Muscle layer of duodenum (tissue), 2 donors: ENCODE measurements around the gene DAGLA.
A peak's percentile ranks its signal among the peaks of the same experiment; 100 is the strongest.

Experiments
- H3K27ac ChIP-seq: one replicate; pipeline ENCODE4 v1.7.0; 2013; ENCODE audit warnings: mild to moderate bottlenecking, low read length
- H3K27me3 ChIP-seq: one replicate; pipeline ENCODE4 v1.7.0; 2013; ENCODE audit warnings: low read depth, mild to moderate bottlenecking, control low read depth, low read length
- H3K36me3 ChIP-seq, 2 donors: one replicate each; pipeline ENCODE4 v1.7.0; 2013; ENCODE audit warnings: low read length in 2 of 2, control low read depth in 1 of 2, mild to moderate bottlenecking in 1 of 2; ENCODE audit not compliant: insufficient read depth in 2 of 2, control insufficient read depth in 1 of 2
- H3K4me1 ChIP-seq, 2 donors: one replicate each; pipeline ENCODE4 v1.7.0; 2013; ENCODE audit warnings: low read length in 2 of 2, mild to moderate bottlenecking in 2 of 2, control low read depth in 1 of 2, moderate library complexity in 1 of 2; ENCODE audit not compliant: insufficient read depth in 2 of 2, control insufficient read depth in 1 of 2
- H3K4me3 ChIP-seq, 2 donors: one replicate each; pipeline ENCODE4 v1.7.0; 2013; ENCODE audit warnings: low read length in 2 of 2, low read depth in 1 of 2, mild to moderate bottlenecking in 1 of 2
- H3K9me3 ChIP-seq, 2 donors: one replicate each; pipeline ENCODE4 v1.7.0; 2013; ENCODE audit warnings: low read length in 2 of 2, control low read depth in 1 of 2, mild to moderate bottlenecking in 1 of 2; ENCODE audit not compliant: control insufficient read depth in 1 of 2
- donor health status: healthy.

The DAGLA gene

GRCh38 chr11:61773809-61774208, 93.6 kb downstream of the DAGLA start:
- H3K4me1 ChIP-seq, result peaks cover 0 to 12% of the 10 kb centered on the region in 2 donors
- H3K36me3 ChIP-seq, result no peaks in the 10 kb centered on the region
- no peak overlapping the region for H3K4me3 ChIP-seq
- H3K9me3 ChIP-seq, result no peaks in the 10 kb centered on the region
- no peak overlapping the region for H3K27ac ChIP-seq
- no peaks in the 10 kb centered on the region for H3K27me3 ChIP-seq

GRCh38 chr11:61774411-61774810, 94.2 kb downstream of the DAGLA start:
- H3K36me3 ChIP-seq, result no peaks in the 10 kb centered on the region
- no peak overlapping the region for H3K4me3 ChIP-seq
- H3K27ac ChIP-seq, result no peak overlapping the region
- no peaks in the 10 kb centered on the region for H3K27me3 ChIP-seq
- H3K9me3 ChIP-seq, result no peaks in the 10 kb centered on the region
- peaks cover 0 to 12% of the 10 kb centered on the region in 2 donors for H3K4me1 ChIP-seq

GRCh38 chr11:61775106-61775505, 94.9 kb downstream of the DAGLA start:
- Histone ChIP-seq H3K4me1 (peaks cover 0 to 12% of the 10 kb centered on the region in 2 donors), H3K27me3 (no peaks in the 10 kb centered on the region), H3K27ac (no peak overlapping the region), H3K36me3 (no peaks in the 10 kb centered on the region), H3K9me3 (no peaks in the 10 kb centered on the region), H3K4me3 (no peak overlapping the region)

GRCh38 chr11:61775606-61776554, 95.7 kb downstream of the DAGLA start:
- H3K4me1 ChIP-seq, result peaks cover 0 to 12% of the 10 kb centered on the region in 2 donors

GRCh38 chr11:61776561-61777075, 96.4 kb downstream of the DAGLA start:
- Histone ChIP-seq H3K4me3 (no peak overlapping the region), H3K4me1 (peaks cover 0 to 12% of the 10 kb centered on the region in 2 donors), H3K36me3 (no peaks in the 10 kb centered on the region), H3K27me3 (no peaks in the 10 kb centered on the region), H3K27ac (no peak overlapping the region), H3K9me3 (no peaks in the 10 kb centered on the region)

More at GRCh38 chr11:61775606-61776554, 95.7 kb downstream of the DAGLA start:
- H3K36me3 ChIP-seq, result no peaks in the 10 kb centered on the region
- H3K4me3 ChIP-seq, result no peak overlapping the region
- no peaks in the 10 kb centered on the region for H3K9me3 ChIP-seq
- no peaks in the 10 kb centered on the region for H3K27me3 ChIP-seq
- H3K27ac ChIP-seq, result no peak overlapping the region

- H3K4me3 ChIP-seq, result peak overlapping the region in 1 of 2 donors; percentile 38
- H3K27ac ChIP-seq, result no peak overlapping the region
Measured at GRCh38 chr11:61777234-61778090, 97.3 kb downstream of the DAGLA start.

GRCh38 chr11:61778357-61778886, 98.2 kb downstream of the DAGLA start:
- Histone ChIP-seq H3K27me3 (no peaks in the 10 kb centered on the region), H3K4me1 (peaks cover 0 to 12% of the 10 kb centered on the region in 2 donors), H3K4me3 (no peak overlapping the region), H3K36me3 (peaks cover 0 to 4% of the 10 kb centered on the region in 2 donors), H3K27ac (no peak overlapping the region), H3K9me3 (no peaks in the 10 kb centered on the region)

More at GRCh38 chr11:61777234-61778090, 97.3 kb downstream of the DAGLA start:
- Histone ChIP-seq H3K4me1 (peaks cover 0 to 12% of the 10 kb centered on the region in 2 donors), H3K36me3 (no peaks in the 10 kb centered on the region), H3K27me3 (no peaks in the 10 kb centered on the region), H3K9me3 (no peaks in the 10 kb centered on the region)

GRCh38 chr11:61778920-61779650, 98.9 kb downstream of the DAGLA start:
- H3K9me3 ChIP-seq, result no peaks in the 10 kb centered on the region
- peaks cover 0 to 6% of the 10 kb centered on the region in 2 donors for H3K36me3 ChIP-seq
- H3K4me3 ChIP-seq, result no peak overlapping the region
- H3K27ac ChIP-seq, result no peak overlapping the region
- peaks cover 0 to 12% of the 10 kb centered on the region in 2 donors for H3K4me1 ChIP-seq
- no peaks in the 10 kb centered on the region for H3K27me3 ChIP-seq

- peaks cover 0 to 14% of the 10 kb centered on the region in 2 donors for H3K36me3 ChIP-seq
- no peak overlapping the region for H3K27ac ChIP-seq
- H3K27me3 ChIP-seq, result no peaks in the 10 kb centered on the region
- H3K4me3 ChIP-seq, result no peak overlapping the region
- H3K9me3 ChIP-seq, result no peaks in the 10 kb centered on the region
- H3K4me1 ChIP-seq, result peaks cover 0 to 12% of the 10 kb centered on the region in 2 donors
Measured at GRCh38 chr11:61779666-61780525, 99.7 kb downstream of the DAGLA start.
